GM21529 (cell line): Measurements from ENCODE around the gene ZNF536.
"Not testable (repeated sequence)": the region's sequence is repeated elsewhere in the genome, so short reads cannot be mapped to it uniquely, and the experiment has no call there.

ENCODE experiments used
- ATAC-seq: cut with Tn5 transposase; IDR thresholded peaks from one replicate; pipeline ENCODE4 v1.9.1; 2021; ENCODE audit not compliant: unreplicated experiment

ZNF536 gene

GRCh38 chr19:30408734-30409301 is 36.6 kb downstream of the ZNF536 start:
- no peak for ATAC-seq

GRCh38 chr19:30411714-30412113 is 39.5 kb downstream of the ZNF536 start:
- ATAC-seq: no peak

GRCh38 chr19:30416375-30416774 is 44.2 kb downstream of the ZNF536 start:
- ATAC-seq: no peak

DNA sequence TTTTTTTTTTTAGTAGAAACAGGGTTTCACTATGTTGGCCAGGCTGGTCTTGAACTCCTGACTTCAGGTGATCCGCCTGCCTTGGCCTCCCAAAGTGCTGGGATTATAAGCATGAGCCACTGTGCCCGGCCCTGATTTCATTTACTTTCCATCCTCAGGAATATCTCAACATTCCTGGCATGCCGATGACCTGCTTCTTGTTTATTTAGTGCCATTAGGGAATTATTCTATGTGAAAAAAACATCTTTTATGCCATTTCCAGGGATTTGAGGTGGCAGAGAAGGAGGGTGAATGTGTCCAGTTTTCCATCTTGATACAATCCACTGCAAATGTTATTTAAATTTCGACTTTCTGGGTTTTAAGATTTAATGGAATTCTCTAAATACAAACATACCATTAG is 45.0 kb downstream of the ZNF536 start:
- not testable (repeated sequence) for ATAC-seq

GRCh38 chr19:30419568-30420180 is 47.5 kb downstream of the ZNF536 start:
- ATAC-seq: no peak

- no peak for ATAC-seq
These were observed 48.1 kb downstream of the ZNF536 start for GRCh38 chr19:30420316-30420715.

DNA sequence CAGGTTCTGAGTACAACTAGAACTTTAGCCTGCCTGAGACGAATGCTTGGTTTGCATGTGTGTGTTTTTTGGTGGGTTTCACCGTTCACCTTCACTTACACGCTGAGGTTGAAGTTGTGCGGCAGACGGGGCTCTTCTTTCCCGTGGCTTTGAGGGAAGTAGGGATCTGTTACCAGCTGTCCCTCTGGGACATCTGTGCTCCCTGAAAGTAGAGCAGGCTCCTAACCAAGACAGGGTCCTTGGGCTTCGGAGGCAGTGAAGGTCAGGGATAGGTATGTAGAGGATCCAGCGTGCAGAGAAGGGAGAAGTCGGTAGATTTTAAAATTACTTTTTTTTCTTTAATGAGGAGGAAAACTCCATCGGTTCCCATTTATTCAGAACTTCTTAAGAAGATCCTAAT is 48.7 kb downstream of the ZNF536 start:
- no peak for ATAC-seq

DNA sequence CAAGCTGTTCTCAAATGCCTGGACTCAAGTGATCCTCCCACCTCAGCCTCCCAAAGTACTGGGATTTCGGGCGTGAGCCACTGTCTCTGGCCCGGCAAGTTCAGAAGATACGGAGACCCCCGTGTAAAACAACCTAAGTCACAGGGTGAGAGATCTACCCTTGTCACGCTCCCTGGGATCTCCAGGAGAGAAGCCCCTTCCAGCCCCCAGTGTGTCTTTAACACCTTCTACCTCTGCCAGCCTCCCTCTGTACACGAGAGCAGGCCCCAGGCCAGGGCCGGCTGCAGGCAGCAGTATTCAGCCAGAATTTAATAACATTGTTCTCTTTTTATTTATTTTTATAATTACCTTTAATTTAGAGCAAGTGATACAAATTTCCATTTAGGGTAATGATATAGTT is 49.4 kb downstream of the ZNF536 start:
- no peak for ATAC-seq

DNA sequence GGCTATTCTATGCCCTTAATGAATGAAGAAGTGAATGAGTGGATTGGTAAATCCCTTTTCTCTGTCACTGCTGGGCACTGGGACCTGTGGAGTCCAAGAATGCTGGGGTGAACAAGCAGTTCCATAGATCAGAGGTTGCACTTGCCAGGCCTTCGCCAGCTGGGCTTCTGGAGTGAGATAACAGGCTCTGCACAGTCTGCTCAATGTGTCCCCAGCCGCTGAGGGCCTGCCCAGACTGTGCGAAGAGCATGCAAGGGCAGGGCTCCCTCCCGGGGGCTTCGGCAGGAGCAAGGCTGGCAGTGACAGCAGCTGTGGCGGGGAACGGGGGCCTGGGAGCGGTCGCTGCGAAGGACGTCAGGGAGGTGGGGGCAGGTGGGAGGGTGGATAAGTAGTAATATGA is 51.3 kb downstream of the ZNF536 start:
- no peak for ATAC-seq

GRCh38 chr19:30425885-30426838 is 54.0 kb downstream of the ZNF536 start:
- ATAC-seq: no peak

GRCh38 chr19:30426864-30427263 is 54.7 kb downstream of the ZNF536 start:
- no peak for ATAC-seq

DNA sequence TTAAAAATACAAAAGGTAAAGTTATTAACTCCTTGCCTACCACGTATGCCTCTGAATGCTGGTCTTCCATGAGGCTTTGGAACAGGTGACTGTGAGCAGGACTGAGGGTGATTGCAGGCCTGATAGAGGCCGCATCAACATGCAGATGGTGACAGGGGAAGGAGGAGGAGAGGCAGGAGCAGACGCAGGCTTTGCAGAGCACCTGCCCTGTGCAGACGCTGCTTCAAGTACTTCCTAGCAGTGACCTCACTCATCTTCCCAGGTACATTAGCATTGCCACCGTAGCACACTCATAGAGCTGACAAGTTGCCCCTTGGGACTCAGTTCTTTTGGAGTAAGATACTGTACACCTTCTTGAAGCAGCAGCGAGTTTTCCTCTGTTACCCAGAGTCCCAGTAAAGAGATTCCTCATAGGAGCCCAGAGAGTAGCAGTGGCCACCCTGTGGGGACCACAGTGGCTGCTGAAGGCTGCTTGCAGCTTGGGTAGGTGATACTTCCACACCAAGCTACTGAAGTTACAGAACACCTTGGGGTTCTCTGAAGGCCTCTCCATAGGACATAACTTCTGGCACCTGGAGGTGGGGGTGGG is 56.0 kb downstream of the ZNF536 start:
- ATAC-seq: no peak

GRCh38 chr19:30428844-30429243 is 56.7 kb downstream of the ZNF536 start:
- ATAC-seq: no peak

DNA sequence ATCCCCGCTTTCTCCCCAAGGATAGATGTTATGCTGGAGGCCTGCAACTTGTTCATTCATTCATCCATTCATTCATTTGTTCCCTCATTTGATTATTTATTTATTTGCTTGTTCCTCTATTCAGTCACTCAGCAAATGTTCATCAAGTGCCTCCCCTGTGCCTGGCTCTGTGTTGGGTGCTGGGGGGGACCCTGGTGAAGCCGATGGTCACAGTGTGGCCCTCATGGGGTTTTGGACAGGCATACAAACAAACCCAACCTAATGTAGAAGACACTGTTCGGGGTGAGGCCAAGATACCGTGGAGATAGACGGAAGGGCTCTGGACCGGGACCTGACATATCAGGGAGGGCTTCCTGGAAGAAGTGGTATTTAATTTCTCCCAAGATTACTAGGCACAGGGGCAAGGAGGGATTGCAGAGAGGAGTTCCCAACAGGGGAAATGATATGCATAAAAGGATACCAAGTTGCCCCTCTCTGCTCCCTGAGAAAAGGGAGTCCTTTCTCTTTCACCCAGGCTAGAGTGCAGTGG is 58.1 kb downstream of the ZNF536 start:
- ATAC-seq: no peak

- ATAC-seq: no peak
These were observed 59.4 kb downstream of the ZNF536 start for GRCh38 chr19:30431591-30431990.

- ATAC-seq: no peak
These were observed 62.8 kb downstream of the ZNF536 start for GRCh38 chr19:30434797-30435594.

DNA sequence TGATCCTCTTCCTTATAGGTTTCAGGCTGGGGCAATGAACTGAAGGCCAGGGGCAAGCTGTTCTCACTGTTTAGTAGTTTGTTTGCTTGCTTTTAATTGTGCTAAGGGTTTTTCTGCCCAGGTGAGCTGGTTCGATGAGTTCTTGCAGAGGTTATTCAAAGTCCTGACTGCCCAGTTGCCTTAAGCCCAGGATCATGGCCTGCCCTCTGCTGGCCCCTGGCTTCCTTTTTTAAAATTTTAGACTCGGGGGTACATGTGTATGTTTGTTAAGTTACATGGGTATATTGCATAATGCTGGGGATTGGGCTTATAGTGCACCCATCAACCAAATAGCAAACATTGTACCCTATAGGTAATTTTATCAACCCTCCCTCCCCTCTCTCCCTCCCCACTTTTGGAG is 65.7 kb downstream of the ZNF536 start:
- no peak for ATAC-seq

DNA sequence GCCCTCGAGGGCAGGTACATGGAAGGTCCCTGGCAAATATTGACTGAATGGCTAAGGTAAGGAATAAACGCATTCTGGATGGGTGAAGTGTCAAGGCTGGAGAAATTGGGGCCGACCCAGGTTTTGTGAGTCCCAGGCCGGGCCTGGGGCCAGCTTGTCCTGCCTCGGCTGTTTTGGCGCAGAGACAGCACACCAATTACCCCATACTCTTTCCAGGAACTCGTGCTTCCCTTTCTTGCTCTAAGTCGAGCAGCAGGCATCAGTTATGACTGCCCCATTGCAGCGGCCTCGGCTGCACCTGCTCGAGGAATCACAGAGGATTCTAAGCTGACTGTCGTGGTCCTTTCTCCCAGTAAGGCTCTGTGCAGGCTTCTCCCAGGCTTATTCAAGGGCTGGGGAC is 67.1 kb downstream of the ZNF536 start:
- no peak for ATAC-seq

DNA sequence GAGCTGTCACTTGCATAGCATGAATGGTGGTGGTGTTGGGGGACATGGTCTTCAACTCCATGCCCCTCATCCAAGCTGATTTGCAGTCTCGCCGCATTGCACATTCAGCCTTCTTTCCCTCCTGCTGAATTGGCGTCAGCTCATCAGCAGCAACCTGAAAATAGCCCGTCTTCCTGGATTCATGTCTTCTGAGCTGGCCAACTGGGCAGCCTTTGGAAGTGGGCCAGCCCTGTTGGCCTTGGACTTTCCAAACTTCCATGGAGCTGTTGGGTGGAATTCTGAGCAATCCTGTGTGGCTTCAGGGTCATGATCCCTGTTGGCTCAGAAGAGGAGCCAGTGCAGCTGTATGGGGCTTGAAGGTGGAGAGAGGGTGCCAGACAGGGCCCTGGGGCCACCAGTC is 68.8 kb downstream of the ZNF536 start:
- ATAC-seq: no peak

DNA sequence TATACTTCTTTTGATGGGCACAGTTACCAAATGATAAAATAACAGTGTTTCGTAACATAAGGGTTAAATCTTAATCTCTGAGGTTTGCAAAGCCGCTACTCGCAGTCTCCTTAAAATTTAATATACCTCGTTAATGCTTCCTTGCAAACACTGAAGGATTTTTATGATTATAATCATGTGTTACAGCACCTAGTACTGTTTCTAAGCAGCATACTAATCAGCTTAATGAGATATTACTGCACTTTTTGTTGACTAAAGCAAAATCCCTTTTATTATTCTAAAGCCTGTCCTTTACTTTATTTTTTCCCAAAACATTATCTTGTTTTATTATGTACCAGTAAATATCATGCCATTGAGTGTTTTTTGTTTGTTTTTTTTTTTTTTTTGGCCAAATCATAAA is 70.5 kb downstream of the ZNF536 start:
- no peak for ATAC-seq
